ENCODE measurements around the gene ARHGAP44.
A peak's percentile ranks its signal among the peaks of the same experiment; 100 is the strongest.

ARHGAP44 gene

DNA sequence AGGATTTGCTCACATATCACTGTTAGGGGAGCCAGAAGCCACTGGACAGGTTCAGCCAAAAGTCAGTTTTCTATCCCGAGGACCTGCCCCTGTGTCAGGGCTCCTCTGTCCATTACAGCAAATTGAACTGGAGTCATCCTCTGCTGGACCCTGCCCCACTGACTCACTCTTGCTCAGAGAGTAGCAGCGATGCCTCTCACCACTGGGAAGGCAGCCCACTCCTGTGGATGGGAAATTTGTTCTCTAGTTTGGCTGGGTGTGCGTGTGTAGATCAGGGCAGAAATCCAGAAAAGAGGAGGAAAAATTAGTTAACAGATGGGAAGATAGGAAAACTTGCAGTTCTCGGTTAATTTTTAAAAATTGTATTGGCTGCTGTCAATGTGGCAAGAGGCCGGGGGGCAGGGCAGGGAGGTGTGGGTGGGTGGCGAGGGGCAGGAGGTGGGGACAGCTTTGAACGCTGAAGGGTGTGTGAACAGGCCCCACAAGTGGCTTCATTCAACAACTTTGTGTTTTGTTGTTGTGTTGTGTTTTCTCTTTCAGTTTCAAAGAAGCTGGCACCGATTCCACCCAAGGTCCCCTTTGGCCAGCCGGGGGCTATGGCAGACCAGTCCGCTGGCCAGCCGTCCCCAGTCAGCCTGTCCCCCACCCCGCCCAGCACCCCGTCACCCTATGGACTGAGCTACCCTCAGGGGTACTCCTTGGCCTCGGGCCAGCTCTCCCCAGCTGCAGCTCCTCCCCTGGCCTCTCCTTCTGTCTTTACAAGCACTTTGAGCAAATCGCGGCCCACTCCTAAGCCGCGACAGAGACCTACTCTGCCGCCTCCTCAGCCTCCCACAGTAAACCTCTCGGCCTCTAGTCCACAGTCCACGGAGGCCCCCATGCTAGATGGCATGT, 194.9 kb downstream of the ARHGAP44 start:
- Histone ChIP-seq H3K79me1 (ENCODE audit: low read length) (no peaks in the 10 kb centered on the region), H3K9me3 (ENCODE audit: insufficient read depth, low read depth, low read length) (no peaks in the 10 kb centered on the region), H3K23ac (ENCODE audit: low read length) (no peak overlapping the region), H4K12ac (ENCODE audit: low read depth, low read length) (no peak overlapping the region), H4K8ac (ENCODE audit: low read depth, low read length) (no peak overlapping the region), H3K4me2 (ENCODE audit: low read length) (no peak overlapping the region), H3K27ac (ENCODE audit: low read depth, low read length) (no peak overlapping the region), H3K27me3 (ENCODE audit: insufficient read depth, low read length) (no peaks in the 10 kb centered on the region), H2AK5ac (ENCODE audit: low read length) (no peak overlapping the region), H3K4me1 (ENCODE audit: control insufficient read depth in 1 of 2, insufficient read depth in 2 of 2, low read length in 2 of 2) (no peaks in the 10 kb centered on the region), H3K79me2 (ENCODE audit: control insufficient read depth, insufficient read depth, low read length, poor library complexity) (no peaks in the 10 kb centered on the region), H3K4me3 (ENCODE audit: low read depth, low read length) (no peak overlapping the region), H2AFZ (ENCODE audit: insufficient read depth, low read length, poor library complexity) (no peak overlapping the region), H3K36me3 (ENCODE audit: control insufficient read depth in 1 of 2, insufficient read depth in 2 of 2, low read length in 2 of 2) (peaks cover 0 to 2% of the 10 kb centered on the region in 2 experiments), H3K18ac (ENCODE audit: low read length) (no peak overlapping the region), H3K14ac (ENCODE audit: low read length) (no peak overlapping the region), H3K9ac (ENCODE audit: low read length) (no peak overlapping the region), H2BK5ac (ENCODE audit: low read depth, low read length, poor library complexity) (no peak overlapping the region), H3K4ac (ENCODE audit: low read depth, low read length) (no peak overlapping the region), H4K91ac (ENCODE audit: low read depth, low read length) (no peak overlapping the region), H2BK120ac (ENCODE audit: insufficient read depth, low read length, poor library complexity) (no peak overlapping the region), H2BK12ac (ENCODE audit: low read length) (no peak overlapping the region)
- no peak for DNase-seq
- no CpG with 5 or more reads among the region's 21 CpGs for WGBS (ENCODE audit: extremely low coverage, insufficient coverage, insufficient read length)

DNA sequence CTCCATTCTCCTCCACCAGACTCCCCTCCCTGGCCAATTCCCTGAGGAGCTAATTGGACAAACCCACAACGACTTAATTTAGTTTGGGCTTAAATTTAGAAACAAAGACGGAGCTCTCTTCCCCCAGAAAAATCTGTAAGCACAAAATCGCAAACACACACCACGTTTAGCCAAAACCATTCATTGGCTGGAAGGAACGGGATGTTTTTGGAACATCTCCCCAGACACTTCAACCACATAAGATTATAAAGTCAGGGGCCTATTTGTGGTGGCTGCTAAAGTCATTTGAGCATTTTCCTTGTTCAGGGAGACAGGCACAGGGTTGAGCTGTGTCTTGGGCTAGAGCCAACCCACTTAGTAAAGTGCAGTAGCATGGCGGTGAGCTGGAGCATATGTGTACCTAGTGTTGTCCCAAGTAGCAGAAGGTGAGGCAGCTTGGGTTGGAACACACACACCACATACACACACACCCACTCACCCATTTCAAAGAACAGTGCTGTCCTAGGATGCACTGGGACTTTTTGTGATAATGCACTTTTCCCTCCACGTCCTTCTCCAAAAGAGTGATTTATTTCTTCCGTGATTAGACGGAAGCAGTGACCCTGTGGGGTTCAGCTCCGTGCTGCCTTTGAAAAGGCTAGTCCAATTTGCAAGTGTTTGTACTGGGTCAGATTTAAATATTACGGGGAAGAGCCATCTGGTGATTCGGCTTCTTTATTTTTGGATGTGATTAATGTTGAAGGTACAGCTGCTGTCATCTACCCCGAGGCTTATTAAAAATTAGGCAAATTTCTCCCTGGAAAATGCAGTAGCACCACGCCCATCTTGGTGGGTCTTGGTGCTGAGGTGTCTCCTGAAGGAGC, 196.4 kb downstream of the ARHGAP44 start:
- H3K9me3 ChIP-seq (ENCODE audit: insufficient read depth, low read depth, low read length) = no peaks in the 10 kb centered on the region
- no peak overlapping the region for H3K27ac ChIP-seq (ENCODE audit: low read depth, low read length)
- H3K4me1 ChIP-seq (ENCODE audit: control insufficient read depth in 1 of 2, insufficient read depth in 2 of 2, low read length in 2 of 2) = no peaks in the 10 kb centered on the region
- no peak overlapping the region for H3K9ac ChIP-seq (ENCODE audit: low read length)
- no peak for DNase-seq
- no peak overlapping the region for H3K18ac ChIP-seq (ENCODE audit: low read length)
- no peak overlapping the region for H4K8ac ChIP-seq (ENCODE audit: low read depth, low read length)
- no CpG with 5 or more reads among the region's 14 CpGs for WGBS (ENCODE audit: extremely low coverage, insufficient coverage, insufficient read length)
- no peak overlapping the region for H3K4me2 ChIP-seq (ENCODE audit: low read length)
- no peaks in the 10 kb centered on the region for H3K79me2 ChIP-seq (ENCODE audit: control insufficient read depth, insufficient read depth, low read length, poor library complexity)
- no peaks in the 10 kb centered on the region for H3K79me1 ChIP-seq (ENCODE audit: low read length)
- no peak overlapping the region for H3K23ac ChIP-seq (ENCODE audit: low read length)
- no peak overlapping the region for H2BK5ac ChIP-seq (ENCODE audit: low read depth, low read length, poor library complexity)
- H2BK12ac ChIP-seq (ENCODE audit: low read length) = no peak overlapping the region
- H2AFZ ChIP-seq (ENCODE audit: insufficient read depth, low read length, poor library complexity) = no peak overlapping the region
- peaks cover 9 to 11% of the 10 kb centered on the region in 2 experiments for H3K36me3 ChIP-seq (ENCODE audit: control insufficient read depth in 1 of 2, insufficient read depth in 2 of 2, low read length in 2 of 2)
- H3K4ac ChIP-seq (ENCODE audit: low read depth, low read length) = no peak overlapping the region
- H3K14ac ChIP-seq (ENCODE audit: low read length) = no peak overlapping the region
- H2AK5ac ChIP-seq (ENCODE audit: low read length) = no peak overlapping the region
- no peaks in the 10 kb centered on the region for H3K27me3 ChIP-seq (ENCODE audit: insufficient read depth, low read length)
- H3K4me3 ChIP-seq (ENCODE audit: low read depth, low read length) = no peak overlapping the region
- H2BK120ac ChIP-seq (ENCODE audit: insufficient read depth, low read length, poor library complexity) = no peak overlapping the region
- no peak overlapping the region for H4K12ac ChIP-seq (ENCODE audit: low read depth, low read length)
- no peak overlapping the region for H4K91ac ChIP-seq (ENCODE audit: low read depth, low read length)

- Histone ChIP-seq H2AK5ac (ENCODE audit: low read length) (no peak overlapping the region), H3K9ac (ENCODE audit: low read length) (no peak overlapping the region), H3K79me1 (ENCODE audit: low read length) (no peaks in the 10 kb centered on the region), H2BK12ac (ENCODE audit: low read length) (no peak overlapping the region), H2BK5ac (ENCODE audit: low read depth, low read length, poor library complexity) (no peak overlapping the region), H3K27ac (ENCODE audit: low read depth, low read length) (no peak overlapping the region), H3K4me1 (ENCODE audit: control insufficient read depth in 1 of 2, insufficient read depth in 2 of 2, low read length in 2 of 2) (no peaks in the 10 kb centered on the region), H3K14ac (ENCODE audit: low read length) (no peak overlapping the region), H3K4me2 (ENCODE audit: low read length) (no peak overlapping the region), H3K36me3 (ENCODE audit: control insufficient read depth in 1 of 2, insufficient read depth in 2 of 2, low read length in 2 of 2) (peaks cover 18 to 20% of the 10 kb centered on the region in 2 experiments), H3K79me2 (ENCODE audit: control insufficient read depth, insufficient read depth, low read length, poor library complexity) (no peaks in the 10 kb centered on the region), H3K23ac (ENCODE audit: low read length) (no peak overlapping the region), H3K4ac (ENCODE audit: low read depth, low read length) (no peak overlapping the region), H4K91ac (ENCODE audit: low read depth, low read length) (no peak overlapping the region), H4K12ac (ENCODE audit: low read depth, low read length) (no peak overlapping the region), H2AFZ (ENCODE audit: insufficient read depth, low read length, poor library complexity) (no peak overlapping the region), H3K18ac (ENCODE audit: low read length) (no peak overlapping the region), H3K27me3 (ENCODE audit: insufficient read depth, low read length) (no peaks in the 10 kb centered on the region), H4K8ac (ENCODE audit: low read depth, low read length) (no peak overlapping the region), H2BK120ac (ENCODE audit: insufficient read depth, low read length, poor library complexity) (no peak overlapping the region), H3K4me3 (ENCODE audit: low read depth, low read length) (no peak overlapping the region), H3K9me3 (ENCODE audit: insufficient read depth, low read depth, low read length) (no peaks in the 10 kb centered on the region)
- no CpG with 5 or more reads among the region's 12 CpGs for WGBS (ENCODE audit: extremely low coverage, insufficient coverage, insufficient read length)
- DNase-seq = no peak
Measured at GRCh38 chr17:12987120-12987519, 197.8 kb downstream of the ARHGAP44 start.

- Histone ChIP-seq H3K4me2 (ENCODE audit: low read length) (no peak overlapping the region), H3K4me1 (ENCODE audit: control insufficient read depth in 1 of 2, insufficient read depth in 2 of 2, low read length in 2 of 2) (no peaks in the 10 kb centered on the region), H4K12ac (ENCODE audit: low read depth, low read length) (no peak overlapping the region), H3K9me3 (ENCODE audit: insufficient read depth, low read depth, low read length) (no peaks in the 10 kb centered on the region), H3K14ac (ENCODE audit: low read length) (no peak overlapping the region), H2AFZ (ENCODE audit: insufficient read depth, low read length, poor library complexity) (no peak overlapping the region), H3K27ac (ENCODE audit: low read depth, low read length) (no peak overlapping the region), H3K23ac (ENCODE audit: low read length) (no peak overlapping the region), H2AK5ac (ENCODE audit: low read length) (no peak overlapping the region), H2BK120ac (ENCODE audit: insufficient read depth, low read length, poor library complexity) (no peak overlapping the region), H3K9ac (ENCODE audit: low read length) (no peak overlapping the region), H2BK12ac (ENCODE audit: low read length) (no peak overlapping the region), H3K4me3 (ENCODE audit: low read depth, low read length) (no peak overlapping the region), H2BK5ac (ENCODE audit: low read depth, low read length, poor library complexity) (no peak overlapping the region), H3K36me3 (ENCODE audit: control insufficient read depth in 1 of 2, insufficient read depth in 2 of 2, low read length in 2 of 2) (peaks cover 46 to 50% of the 10 kb centered on the region in 2 experiments), H3K79me1 (ENCODE audit: low read length) (no peaks in the 10 kb centered on the region), H4K8ac (ENCODE audit: low read depth, low read length) (no peak overlapping the region), H3K4ac (ENCODE audit: low read depth, low read length) (no peak overlapping the region), H3K18ac (ENCODE audit: low read length) (no peak overlapping the region), H3K27me3 (ENCODE audit: insufficient read depth, low read length) (no peaks in the 10 kb centered on the region), H4K91ac (ENCODE audit: low read depth, low read length) (no peak overlapping the region), H3K79me2 (ENCODE audit: control insufficient read depth, insufficient read depth, low read length, poor library complexity) (no peaks in the 10 kb centered on the region)
- no CpG with 5 or more reads among the region's 25 CpGs for WGBS (ENCODE audit: extremely low coverage, insufficient coverage, insufficient read length)
- DNase-seq = peak in 1 of 2 donors; percentile 6
Measured at GRCh38 chr17:12990041-12990808, 200.9 kb downstream of the ARHGAP44 start.
